Mammary epithelial cell (primary cell): ENCODE data around the gene OR5K2.

Experiments
- EZH2 ChIP-seq: IDR thresholded peaks from 2 replicates; pipeline ENCODE4 v1.6.1; 2012; ENCODE audit warnings: low read length, inconsistent platforms, borderline replicate concordance
- TF ChIP-seq, protein P1 (sequence below), 2 donors: IDR thresholded peaks in 1 of 2; conservative IDR thresholded peaks in 1 of 2; 2 replicates each; pipeline ENCODE4 v1.5.1; 2011 to 2012; ENCODE audit warnings: inconsistent platforms in 2 of 2, low read length in 2 of 2, mild to moderate bottlenecking in 2 of 2, control low read depth in 1 of 2, low read depth in 1 of 2; ENCODE audit not compliant: insufficient read depth in 1 of 2; ENCODE audit errors: extremely low read depth in 1 of 2

- TF ChIP-seq, protein P1, sequence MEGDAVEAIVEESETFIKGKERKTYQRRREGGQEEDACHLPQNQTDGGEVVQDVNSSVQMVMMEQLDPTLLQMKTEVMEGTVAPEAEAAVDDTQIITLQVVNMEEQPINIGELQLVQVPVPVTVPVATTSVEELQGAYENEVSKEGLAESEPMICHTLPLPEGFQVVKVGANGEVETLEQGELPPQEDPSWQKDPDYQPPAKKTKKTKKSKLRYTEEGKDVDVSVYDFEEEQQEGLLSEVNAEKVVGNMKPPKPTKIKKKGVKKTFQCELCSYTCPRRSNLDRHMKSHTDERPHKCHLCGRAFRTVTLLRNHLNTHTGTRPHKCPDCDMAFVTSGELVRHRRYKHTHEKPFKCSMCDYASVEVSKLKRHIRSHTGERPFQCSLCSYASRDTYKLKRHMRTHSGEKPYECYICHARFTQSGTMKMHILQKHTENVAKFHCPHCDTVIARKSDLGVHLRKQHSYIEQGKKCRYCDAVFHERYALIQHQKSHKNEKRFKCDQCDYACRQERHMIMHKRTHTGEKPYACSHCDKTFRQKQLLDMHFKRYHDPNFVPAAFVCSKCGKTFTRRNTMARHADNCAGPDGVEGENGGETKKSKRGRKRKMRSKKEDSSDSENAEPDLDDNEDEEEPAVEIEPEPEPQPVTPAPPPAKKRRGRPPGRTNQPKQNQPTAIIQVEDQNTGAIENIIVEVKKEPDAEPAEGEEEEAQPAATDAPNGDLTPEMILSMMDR (conservative IDR thresholded peaks at IDR 0.05 in 1 of 2, IDR thresholded peaks at IDR 0.05 in 1 of 2; ENCODE audit: extremely low read depth in 1 of 2, insufficient read depth in 1 of 2, low read depth in 1 of 2, low read length in 2 of 2): no peak
- TF ChIP-seq EZH2: no peak
These were observed 44.2 kb downstream of the OR5K2 start for GRCh38 chr3:98541695-98542094.
